Fibroblast of lung (primary cell): ENCODE measurements around the gene RIPK3.

Experiments
- CTCF ChIP-seq, 2 donors: IDR thresholded peaks in 1 of 2; conservative IDR thresholded peaks in 1 of 2; 1 replicate in 1 of 2; 2 replicates in 1 of 2; pipeline ENCODE4 v1.5.1; 2011 to 2012; ENCODE audit warnings: low read length in 2 of 2, control low read depth in 1 of 2, inconsistent platforms in 1 of 2, low read depth in 1 of 2, mild to moderate bottlenecking in 1 of 2
- EZH2 ChIP-seq: IDR thresholded peaks from 2 replicates; pipeline ENCODE4 v1.5.1; 2012; ENCODE audit warnings: low read length, control low read depth, mild to moderate bottlenecking; ENCODE audit errors: missing control alignments

GRCh38 chr14:24327303-24327702 is 12.5 kb downstream of the RIPK3 start:
- no peak for TF ChIP-seq CTCF (conservative IDR thresholded peaks at IDR 0.05 in 1 of 2, IDR thresholded peaks at IDR 0.05 in 1 of 2; ENCODE audit: low read depth in 1 of 2, low read length in 2 of 2)
- TF ChIP-seq EZH2: no peak
